Gastrocnemius medialis (tissue), 4 donors: ENCODE measurements around the gene MSH2. TPM values are rescaled to one million over a fixed set of nuclear protein-coding genes. Genes with fewer than 3 reads are reported as not detected.
"Not testable (repeated sequence)": the region's sequence is repeated elsewhere in the genome, so short reads cannot be mapped to it uniquely, and the experiment has no call there.

Experiments
- ATAC-seq, 2 donors: fragments of 150-250 bp; one replicate each; pipeline ENCODE4 v1.9.1; 2016
- DNase-seq, 2 donors: peaks; one replicate each; pipeline ENCODE4 v3.0.0-alpha.2; 2019
- H3K27ac ChIP-seq, 4 donors: fragments of 200-600 bp; sonication (generic); 1 replicate in 1 of 4; 2 replicates in 3 of 4; pipeline ENCODE4 v1.5.1; 2016 to 2018; ENCODE audit warnings: mild to moderate bottlenecking in 2 of 4, moderate library complexity in 1 of 4
- H3K27me3 ChIP-seq, 3 donors: fragments of 200-600 bp; sonication (generic) in 2 of 3; 1 replicate in 1 of 3; 2 replicates in 2 of 3; pipeline versions ENCODE4 v1.5.1 to v1.6.0; 2016 to 2019; ENCODE audit warnings: mild to moderate bottlenecking in 1 of 3, moderate library complexity in 1 of 3
- H3K36me3 ChIP-seq, 2 donors: fragments of 200-600 bp; sonication (generic) in 1 of 2; one replicate each; pipeline ENCODE4 v1.5.1; 2017 to 2018
- H3K4me1 ChIP-seq, 2 donors: fragments of 200-600 bp; sonication (generic) in 1 of 2; one replicate each; pipeline ENCODE4 v1.5.1; 2016 to 2017; ENCODE audit warnings: mild to moderate bottlenecking in 2 of 2
- H3K4me3 ChIP-seq, 4 donors: fragments of 200-600 bp; sonication (generic) in 3 of 4; 1 replicate in 1 of 4; 2 replicates in 3 of 4; pipeline ENCODE4 v1.5.1; 2016 to 2019; ENCODE audit warnings: mild to moderate bottlenecking in 2 of 4
- H3K9me3 ChIP-seq, 3 donors: fragments of 200-600 bp; sonication (generic) in 2 of 3; 1 replicate in 1 of 3; 2 replicates in 2 of 3; pipeline ENCODE4 v1.5.1; 2016 to 2019
- POLR2A ChIP-seq, 2 donors: fragments of 450-650 bp; IDR thresholded peaks; one replicate each; pipeline ENCODE4 v1.6.1; 2017; ENCODE audit warnings: antibody characterized with exemption in 2 of 2, mild to moderate bottlenecking in 2 of 2, moderate library complexity in 2 of 2
- in situ Hi-C, 4 donors: fragments of 200-750 bp; cut with MboI; loops; one replicate each; pipeline versions ENCODE4 v1.15.0 to v1.8.0; 2017; ENCODE audit warnings: low sequenced_read_pairs in 4 of 4
- intact Hi-C: fragments of 100-400 bp; cut with DNase I; formaldehyde crosslinking; loops from one replicate; pipeline ENCODE4 v1.15.1; 2023; ENCODE audit warnings: low total_unique reads
- total RNA-seq, 4 donors: library from RNA; depleted of rRNA; stranded (reverse); fragments of >200 nt; gene quantifications; one replicate each; pipeline versions ENCODE4 v1.1.0 to v1.2.3, GENCODE V29; 2016
- TF ChIP-seq, protein P1 (sequence below), 5 experiments: fragments of 450-650 bp in 3 of 5; fragments of 200-600 bp in 2 of 5; sonication (generic) in 2 of 5; IDR thresholded peaks in 4 of 5; conservative IDR thresholded peaks in 1 of 5; 1 replicate in 4 of 5; 2 replicates in 1 of 5; pipeline ENCODE4 v1.5.1; 2016 to 2019; ENCODE audit warnings: antibody characterized with exemption in 5 of 5, mild to moderate bottlenecking in 3 of 5, moderate library complexity in 3 of 5

Gene MSH2
- total RNA-seq, 4 donors from 2014 or later, result 3.5 to 6.4 (median 4.8) TPM

DNA sequence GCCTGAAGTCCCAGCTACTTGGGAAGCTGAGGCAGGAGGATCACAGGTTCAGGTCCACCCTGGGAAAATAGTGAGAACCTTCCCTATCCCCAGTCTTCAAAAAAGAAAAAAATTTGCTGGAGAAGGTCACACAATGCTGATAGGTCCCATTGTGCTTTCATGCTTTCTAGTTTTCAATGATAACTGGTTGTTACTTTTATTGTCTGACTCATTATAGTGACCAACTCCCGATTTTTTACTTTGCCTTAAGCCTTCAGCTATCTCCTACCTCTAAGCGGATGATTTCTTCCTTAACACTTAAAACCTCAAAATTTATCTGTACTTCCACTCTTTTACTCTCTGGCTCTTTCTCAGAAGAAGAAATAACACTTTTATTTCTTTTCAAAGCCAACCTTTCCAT lies 17.3 kb downstream of the MSH2 start:
- no peak for TF ChIP-seq POLR2A (IDR thresholded peaks at IDR 0.05)
- TF ChIP-seq, protein P1, sequence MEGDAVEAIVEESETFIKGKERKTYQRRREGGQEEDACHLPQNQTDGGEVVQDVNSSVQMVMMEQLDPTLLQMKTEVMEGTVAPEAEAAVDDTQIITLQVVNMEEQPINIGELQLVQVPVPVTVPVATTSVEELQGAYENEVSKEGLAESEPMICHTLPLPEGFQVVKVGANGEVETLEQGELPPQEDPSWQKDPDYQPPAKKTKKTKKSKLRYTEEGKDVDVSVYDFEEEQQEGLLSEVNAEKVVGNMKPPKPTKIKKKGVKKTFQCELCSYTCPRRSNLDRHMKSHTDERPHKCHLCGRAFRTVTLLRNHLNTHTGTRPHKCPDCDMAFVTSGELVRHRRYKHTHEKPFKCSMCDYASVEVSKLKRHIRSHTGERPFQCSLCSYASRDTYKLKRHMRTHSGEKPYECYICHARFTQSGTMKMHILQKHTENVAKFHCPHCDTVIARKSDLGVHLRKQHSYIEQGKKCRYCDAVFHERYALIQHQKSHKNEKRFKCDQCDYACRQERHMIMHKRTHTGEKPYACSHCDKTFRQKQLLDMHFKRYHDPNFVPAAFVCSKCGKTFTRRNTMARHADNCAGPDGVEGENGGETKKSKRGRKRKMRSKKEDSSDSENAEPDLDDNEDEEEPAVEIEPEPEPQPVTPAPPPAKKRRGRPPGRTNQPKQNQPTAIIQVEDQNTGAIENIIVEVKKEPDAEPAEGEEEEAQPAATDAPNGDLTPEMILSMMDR (IDR thresholded peaks at IDR 0.05 in 4 of 5, conservative IDR thresholded peaks at IDR 0.05 in 1 of 5), result no peak
- in situ Hi-C loops, result no loop called here
- ATAC-seq (no peak), DNase-seq (no peak)
- peaks cover 0 to 17% of the 10 kb centered on the region in 2 donors for H3K36me3 ChIP-seq
- no peak overlapping the region for H3K27ac ChIP-seq
- intact Hi-C loops, result no loop called here
- no peaks in the 10 kb centered on the region for H3K9me3 ChIP-seq
- H3K4me1 ChIP-seq, result no peaks in the 10 kb centered on the region
- no peak overlapping the region for H3K4me3 ChIP-seq
- H3K27me3 ChIP-seq, result no peaks in the 10 kb centered on the region

DNA sequence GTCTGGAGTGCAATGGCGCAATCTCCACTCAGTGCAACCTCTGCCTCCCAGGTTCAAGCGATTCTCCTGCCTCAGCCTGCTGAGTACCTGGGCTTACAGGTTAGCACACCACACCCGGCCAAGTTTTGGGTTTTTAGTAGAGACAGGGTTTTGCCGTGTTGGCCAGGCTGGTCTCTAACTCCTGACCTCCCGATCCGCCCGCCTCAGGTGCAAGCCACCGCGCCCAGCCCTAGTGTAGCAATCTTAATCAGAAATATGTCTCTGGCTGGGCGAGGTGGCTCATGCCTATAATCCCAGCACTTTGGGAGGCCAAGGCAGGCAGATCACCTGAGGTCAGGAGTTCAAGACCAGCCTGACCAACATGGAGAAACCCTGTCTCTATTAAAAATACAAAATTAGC lies 17.7 kb downstream of the MSH2 start:
- H3K9me3 ChIP-seq, H3K27me3 ChIP-seq, ATAC-seq, in situ Hi-C loops, H3K4me3 ChIP-seq, H3K4me1 ChIP-seq, intact Hi-C loops, H3K27ac ChIP-seq, DNase-seq: not testable (repeated sequence)
- peaks cover 0 to 17% of the 10 kb centered on the region in 2 donors for H3K36me3 ChIP-seq

DNA sequence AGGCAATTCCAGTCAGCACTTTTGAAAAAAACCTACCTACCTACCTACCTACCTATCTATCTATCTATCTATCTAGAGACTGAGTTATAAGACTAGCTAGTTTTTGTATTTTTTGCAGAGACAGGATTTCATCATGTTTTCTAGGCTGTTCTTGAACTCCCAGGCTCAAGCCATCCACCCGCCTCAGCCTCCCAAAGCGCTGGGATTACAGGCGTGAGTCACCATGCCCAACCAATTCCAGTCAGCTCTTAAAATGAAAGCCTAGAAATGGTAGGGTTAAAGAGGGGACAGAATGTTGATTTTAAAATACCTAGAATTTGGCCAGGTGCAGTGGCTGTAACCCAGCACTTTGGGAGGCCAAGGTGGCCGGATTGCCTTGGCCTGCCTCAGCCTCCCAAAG lies 19.1 kb downstream of the MSH2 start:
- Histone ChIP-seq H3K9me3 (no peaks in the 10 kb centered on the region), H3K36me3 (peaks cover 0 to 17% of the 10 kb centered on the region in 2 donors), H3K27ac (no peak overlapping the region), H3K4me3 (no peak overlapping the region), H3K4me1 (no peaks in the 10 kb centered on the region), H3K27me3 (no peaks in the 10 kb centered on the region)
- no peak for TF ChIP-seq POLR2A (IDR thresholded peaks at IDR 0.05)
- TF ChIP-seq, protein P1 (IDR thresholded peaks at IDR 0.05 in 4 of 5, conservative IDR thresholded peaks at IDR 0.05 in 1 of 5), result no peak
- ATAC-seq (no peak), DNase-seq (no peak)
- in situ Hi-C loops, result no loop called here
- intact Hi-C loops, result no loop called here

DNA sequence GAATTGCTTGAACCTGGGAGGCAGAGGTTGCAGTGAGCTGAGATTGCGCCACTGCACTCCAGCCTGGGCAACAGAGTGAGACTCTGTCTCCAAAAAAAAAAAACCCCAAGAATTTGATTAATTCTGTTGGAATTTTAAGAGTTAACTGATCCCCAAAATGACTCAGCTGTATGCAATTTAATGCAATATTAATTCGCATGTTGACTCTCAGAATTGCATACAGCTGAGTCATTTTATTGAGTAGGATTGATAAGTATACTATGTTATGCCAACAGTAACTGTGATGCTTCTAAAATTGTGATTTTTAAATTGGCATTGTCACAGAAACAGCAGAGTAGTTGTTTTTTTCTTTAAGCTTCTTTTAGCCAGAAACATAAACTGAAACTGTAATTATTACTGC lies 19.6 kb downstream of the MSH2 start:
- H3K27ac ChIP-seq, result no peak overlapping the region
- ATAC-seq (no peak), DNase-seq (no peak)
- H3K4me1 ChIP-seq, result no peaks in the 10 kb centered on the region
- in situ Hi-C loops, result no loop called here
- peaks cover 0 to 17% of the 10 kb centered on the region in 2 donors for H3K36me3 ChIP-seq
- H3K4me3 ChIP-seq, result no peak overlapping the region
- H3K9me3 ChIP-seq, result no peaks in the 10 kb centered on the region
- TF ChIP-seq, protein P1 (IDR thresholded peaks at IDR 0.05 in 4 of 5, conservative IDR thresholded peaks at IDR 0.05 in 1 of 5), result no peak
- TF ChIP-seq POLR2A (IDR thresholded peaks at IDR 0.05), result no peak
- intact Hi-C loops, result no loop called here
- H3K27me3 ChIP-seq, result no peaks in the 10 kb centered on the region

DNA sequence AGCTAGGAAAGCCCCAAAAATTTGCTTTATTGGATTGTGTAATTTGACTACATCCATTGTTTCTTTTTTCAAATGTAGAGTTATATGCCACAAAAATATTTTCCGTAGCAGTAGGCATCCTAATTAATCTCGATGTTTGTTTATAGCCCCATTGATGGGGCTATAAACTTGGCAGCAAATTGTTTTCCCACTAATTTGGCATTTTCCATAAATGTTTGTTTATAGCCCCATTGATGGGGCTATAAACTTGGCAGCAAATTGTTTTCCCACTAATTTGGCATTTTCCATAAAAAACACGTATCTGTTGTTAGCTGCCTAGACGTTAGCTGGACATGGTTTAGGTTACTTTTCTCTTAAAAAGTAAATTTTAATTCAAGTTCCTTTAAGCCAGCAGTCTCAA lies 23.8 kb downstream of the MSH2 start:
- H3K27ac ChIP-seq, result no peak overlapping the region
- intact Hi-C loops, result no loop called here
- H3K36me3 ChIP-seq, result peaks cover 0 to 27% of the 10 kb centered on the region in 2 donors
- no peaks in the 10 kb centered on the region for H3K9me3 ChIP-seq
- H3K27me3 ChIP-seq, result no peaks in the 10 kb centered on the region
- H3K4me1 ChIP-seq, result no peaks in the 10 kb centered on the region
- H3K4me3 ChIP-seq, result no peak overlapping the region
- TF ChIP-seq POLR2A (IDR thresholded peaks at IDR 0.05), result no peak
- DNase-seq, result no peak
- in situ Hi-C loops, result no loop called here
- no peak for ATAC-seq

DNA sequence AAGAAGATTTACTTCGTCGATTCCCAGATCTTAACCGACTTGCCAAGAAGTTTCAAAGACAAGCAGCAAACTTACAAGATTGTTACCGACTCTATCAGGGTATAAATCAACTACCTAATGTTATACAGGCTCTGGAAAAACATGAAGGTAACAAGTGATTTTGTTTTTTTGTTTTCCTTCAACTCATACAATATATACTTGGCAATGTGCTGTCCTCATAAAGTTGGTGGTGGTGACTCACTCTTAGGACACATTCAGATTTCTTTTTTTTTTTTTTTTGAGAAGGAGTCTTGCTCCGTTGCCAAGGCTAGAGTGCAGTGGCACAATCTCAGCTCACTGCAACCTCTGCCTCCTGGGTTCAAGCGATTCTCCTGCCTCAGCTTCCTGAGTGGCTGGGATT lies 26.8 kb downstream of the MSH2 start:
- intact Hi-C loops (no loop called here), in situ Hi-C loops (no loop called here)
- no peaks in the 10 kb centered on the region for H3K27me3 ChIP-seq
- no peaks in the 10 kb centered on the region for H3K9me3 ChIP-seq
- no peaks in the 10 kb centered on the region for H3K4me1 ChIP-seq
- peaks cover 0 to 21% of the 10 kb centered on the region in 2 donors for H3K36me3 ChIP-seq
- DNase-seq, result no peak
- no peak overlapping the region for H3K4me3 ChIP-seq
- TF ChIP-seq, protein P1 (IDR thresholded peaks at IDR 0.05 in 4 of 5, conservative IDR thresholded peaks at IDR 0.05 in 1 of 5), result no peak
- TF ChIP-seq POLR2A (IDR thresholded peaks at IDR 0.05), result no peak
- no peak overlapping the region for H3K27ac ChIP-seq
- ATAC-seq, result no peak

DNA sequence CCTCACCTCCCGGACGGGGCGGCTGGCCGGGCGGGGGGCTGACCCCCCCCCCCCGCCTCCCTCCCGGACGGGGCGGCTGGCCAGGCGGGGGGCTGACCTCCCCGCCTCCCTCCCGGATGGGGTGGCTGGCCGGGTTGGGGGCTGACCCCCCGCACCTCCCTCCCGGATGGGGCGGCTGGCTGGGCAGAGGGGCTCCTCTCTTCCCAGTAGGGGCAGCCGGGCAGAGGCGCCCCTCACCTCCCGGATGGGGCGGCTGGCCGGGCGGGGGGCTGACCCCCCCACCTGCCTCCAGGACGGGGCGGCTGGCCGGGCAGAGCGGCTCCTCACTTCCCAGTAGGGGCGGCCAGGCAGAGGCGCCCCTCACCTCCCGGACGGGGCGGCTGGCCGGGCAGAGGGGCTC lies 30.1 kb downstream of the MSH2 start:
- H3K4me1 ChIP-seq, H3K27me3 ChIP-seq, DNase-seq, H3K4me3 ChIP-seq, in situ Hi-C loops, intact Hi-C loops, H3K27ac ChIP-seq, ATAC-seq, H3K9me3 ChIP-seq: not testable (repeated sequence)
- peaks cover 0 to 21% of the 10 kb centered on the region in 2 donors for H3K36me3 ChIP-seq

DNA sequence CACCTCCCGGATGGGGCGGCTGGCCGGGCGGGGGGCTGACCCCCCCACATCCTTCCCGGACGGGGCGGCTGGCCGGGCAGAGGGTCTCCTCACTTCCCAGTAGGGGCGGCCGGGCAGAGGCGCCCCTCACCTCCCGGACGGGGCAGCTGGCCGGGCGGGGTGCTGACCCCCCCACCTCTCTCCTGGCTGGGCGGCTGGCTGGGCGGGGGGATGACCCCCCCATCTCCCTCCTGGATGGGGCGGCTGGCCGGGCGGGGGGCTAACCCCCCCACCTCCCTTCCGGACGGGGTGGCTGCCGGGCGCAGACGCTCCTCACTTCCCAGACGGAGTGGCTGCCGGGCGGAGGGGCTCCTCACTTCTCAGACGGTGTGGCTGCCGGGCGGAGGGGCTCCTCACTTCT lies 30.5 kb downstream of the MSH2 start:
- intact Hi-C loops, H3K4me3 ChIP-seq, H3K4me1 ChIP-seq, H3K27ac ChIP-seq, ATAC-seq, H3K9me3 ChIP-seq, DNase-seq, H3K27me3 ChIP-seq, in situ Hi-C loops: not testable (repeated sequence)
- peaks cover 0 to 21% of the 10 kb centered on the region in 2 donors for H3K36me3 ChIP-seq
